Activated gamma-delta T cell (primary cell): ENCODE results near the gene UBASH3A.

ENCODE experiments used
- DNase-seq: peaks from one replicate; lab custom pipeline; 2025; lab: John Stamatoyannopoulos, UW

The UBASH3A gene

DNA sequence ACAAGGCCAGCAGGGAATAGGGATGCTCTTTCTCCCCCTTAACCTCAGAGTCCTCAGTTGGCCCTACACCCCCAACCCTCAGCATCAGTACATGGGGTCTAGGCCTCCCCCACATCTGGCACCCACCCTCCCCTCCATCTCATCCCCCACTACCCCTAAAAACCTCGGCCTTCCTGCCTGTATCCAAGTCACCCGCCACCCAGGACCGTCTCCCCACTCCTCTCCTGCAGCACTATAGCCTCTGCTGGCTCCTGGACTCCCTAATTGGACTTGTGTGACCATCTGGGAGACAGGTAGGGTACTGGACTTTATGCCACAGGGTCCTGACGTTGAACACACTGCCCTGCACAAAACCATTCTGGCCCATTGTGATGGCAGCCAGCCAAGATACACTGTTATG, 86.3 kb downstream of the UBASH3A start:
- DNase-seq: no peak

- no peak for DNase-seq
These were observed 87.0 kb downstream of the UBASH3A start for GRCh38 chr21:42490720-42491119.

GRCh38 chr21:42491328-42491727, 87.6 kb downstream of the UBASH3A start:
- no peak for DNase-seq

GRCh38 chr21:42492201-42492600, 88.5 kb downstream of the UBASH3A start:
- no peak for DNase-seq

DNA sequence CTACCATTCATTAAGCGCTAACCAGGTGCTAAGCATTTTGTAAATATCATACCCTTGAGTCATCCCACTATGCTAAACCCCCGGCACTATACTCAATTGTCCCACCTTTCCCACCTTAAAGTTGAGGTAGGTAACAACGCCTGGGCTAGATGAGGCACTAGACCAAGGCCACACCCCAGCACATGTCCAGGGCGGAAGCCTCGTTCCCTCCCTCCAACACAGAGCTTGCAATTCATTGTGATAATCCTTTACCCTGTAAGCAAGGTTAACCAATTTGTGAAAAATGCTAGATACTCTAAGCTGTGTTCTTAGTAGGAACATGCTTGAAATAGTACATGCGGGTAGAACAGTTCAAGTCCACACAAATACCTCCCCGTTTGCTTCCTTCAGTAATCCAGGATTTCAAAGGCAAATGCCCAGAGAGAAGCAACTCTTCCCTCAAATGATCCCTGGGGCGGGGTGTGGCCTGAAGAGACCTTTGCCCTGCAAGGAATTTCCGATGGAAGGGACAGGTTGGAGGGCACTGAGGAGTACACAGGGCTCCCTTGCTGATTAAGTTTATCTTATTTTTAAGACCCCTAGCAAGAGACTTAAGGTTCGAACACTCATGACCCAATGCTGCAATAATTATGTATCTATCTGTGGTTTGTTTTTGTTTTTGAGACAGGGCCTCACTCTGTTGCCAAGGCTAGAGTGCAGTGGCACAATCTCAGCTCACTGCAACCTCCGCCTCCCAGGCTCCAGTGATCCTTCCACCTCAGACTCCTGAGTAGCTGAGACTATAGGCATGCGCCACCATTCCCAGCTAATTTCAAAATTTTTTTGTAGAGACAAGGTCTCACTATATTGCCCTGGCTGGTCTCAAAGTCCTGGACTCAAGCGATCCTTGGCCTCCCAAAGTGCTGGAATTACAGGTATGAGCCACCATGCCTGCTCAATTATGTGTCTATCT, 89.7 kb downstream of the UBASH3A start:
- DNase-seq: no peak

DNA sequence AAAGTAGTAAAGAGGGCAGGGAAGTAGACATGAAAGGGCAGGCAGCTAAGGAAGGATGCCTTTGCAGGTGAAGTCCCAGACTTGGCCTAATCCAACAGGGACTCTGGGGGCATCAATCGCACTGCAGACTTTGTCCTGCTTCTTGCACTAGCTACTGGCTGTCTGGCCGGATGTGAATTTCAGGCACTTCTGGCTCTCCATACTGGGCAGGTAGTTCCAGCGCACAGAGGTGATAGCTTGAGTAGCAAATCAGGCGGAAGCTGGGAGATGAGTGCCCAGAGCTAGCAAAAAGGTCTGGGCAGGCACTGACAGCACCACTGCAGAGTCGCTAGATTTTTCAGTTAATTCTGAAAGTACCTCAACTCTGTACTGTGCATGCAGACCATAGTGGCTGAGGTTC, 91.3 kb downstream of the UBASH3A start:
- DNase-seq: no peak

GRCh38 chr21:42495765-42496119, 92.0 kb downstream of the UBASH3A start:
- DNase-seq: no peak

DNA sequence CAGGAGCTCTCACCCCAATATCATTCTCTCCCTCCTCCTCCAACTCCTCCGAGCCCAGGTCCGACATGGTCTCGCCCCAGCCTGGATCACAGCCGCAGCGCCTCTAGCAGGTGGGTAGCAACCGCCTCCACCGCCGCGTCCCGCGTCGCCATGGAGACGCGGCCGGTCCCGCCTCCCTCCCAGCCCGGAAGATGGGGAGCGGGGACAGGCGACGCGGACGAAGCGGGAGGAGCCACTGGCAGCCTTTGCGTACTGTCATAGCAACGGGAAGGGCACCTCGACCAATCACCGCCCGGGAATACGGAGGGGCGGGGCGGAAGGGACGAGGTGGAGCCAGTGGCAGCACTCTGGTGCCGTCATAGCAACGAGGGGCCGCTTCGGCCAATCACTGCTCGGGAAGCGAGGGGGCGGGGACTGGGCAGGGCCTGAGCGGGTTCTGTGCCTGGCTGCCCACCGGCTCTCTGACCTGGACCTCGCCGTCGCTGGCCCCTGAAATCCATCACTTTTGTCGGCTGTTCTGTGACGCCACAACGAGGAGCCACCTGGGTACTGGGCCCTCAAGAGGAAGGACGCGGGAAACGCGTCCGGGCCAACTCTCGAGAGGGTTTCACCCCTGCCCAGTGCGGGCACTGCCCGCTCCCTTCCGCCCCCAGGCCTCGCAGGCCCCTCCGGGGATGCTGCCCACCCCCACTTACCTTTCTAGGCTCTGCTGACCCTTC, 92.6 kb downstream of the UBASH3A start, which contains the start of gene RSPH1:
Gene RSPH1, minus strand, starts transcription at position 105 of the 719 bp plus-strand sequence. Its CDS starts 38 bp downstream, at position 67.
- DNase-seq: peak; percentile 97

- DNase-seq: no peak
These were observed 93.1 kb downstream of the UBASH3A start for GRCh38 chr21:42496839-42497202.
